ENCODE results near the gene C12orf42. TPM values are rescaled to one million over a fixed set of nuclear protein-coding genes. Genes with fewer than 3 reads are reported as not detected.

The C12orf42 gene
- total and polyA plus RNA-seq, 2 donors (not counting 1 experiment from before 2014, with no cell fraction given), result 25.6 to 138 TPM

GRCh38 chr12:103278329-103278728 lies 217.4 kb downstream of the C12orf42 start:
- Histone ChIP-seq H3K79me2 (ENCODE audit: control insufficient read depth, insufficient read depth, low read length) (no peaks in the 10 kb centered on the region), H3K4me2 (replicated peaks; ENCODE audit: low read depth, low read length, poor library complexity, severe bottlenecking) (no peak overlapping the region), H3K27me3 (replicated peaks in 1 of 4; ENCODE audit: control extremely low read depth in 1 of 4, control insufficient read depth in 3 of 4, insufficient read depth in 4 of 4, low read length in 3 of 4) (no peaks in the 10 kb centered on the region), H3K27ac (ENCODE audit: low read length in 2 of 2) (no peak overlapping the region), H4K20me1 (ENCODE audit: control insufficient read depth, insufficient read depth, low read length, poor library complexity, severe bottlenecking) (no peaks in the 10 kb centered on the region), H3K9ac (ENCODE audit: low read length) (no peak overlapping the region), H3K4me3 (ENCODE audit: control extremely low read depth in 1 of 5, extremely low read depth in 1 of 5, insufficient read depth in 1 of 5, low read depth in 2 of 5, low read length in 4 of 5) (no peak overlapping the region), H3K4me1 (ENCODE audit: control insufficient read depth in 2 of 2, insufficient read depth in 2 of 2, low read length in 2 of 2) (peaks cover 0 to 4% of the 10 kb centered on the region in 2 donors), H3K9me3 (ENCODE audit: control extremely low read depth in 1 of 3, control insufficient read depth in 2 of 3, insufficient read depth in 1 of 3, low read length in 2 of 3) (no peaks in the 10 kb centered on the region), H2AFZ (ENCODE audit: insufficient read depth, low read depth, low read length, poor library complexity, severe bottlenecking) (no peak overlapping the region), H3K36me3 (replicated peaks in 1 of 2; ENCODE audit: control extremely low read depth in 1 of 2, control insufficient read depth in 1 of 2, extremely low read depth in 1 of 2, insufficient read depth in 2 of 2, low read length in 1 of 2) (no peaks in the 10 kb centered on the region)
- Mint-ChIP-seq H3K27ac (no peak overlapping the region), H3K9me3 (ENCODE audit: insufficient read depth) (no peaks in the 10 kb centered on the region), H3K27me3 (no peaks in the 10 kb centered on the region), H3K4me1 (peaks cover 5% of the 10 kb centered on the region), H3K4me3 (no peak overlapping the region)
- intact Hi-C loops (cut with micrococcal nuclease), result no loop called here
- ChIA-PET CTCF (no interaction called here), POLR2A (no interaction called here)
- 72% methylated on average over 2 of the region's 3 CpGs for WGBS (ENCODE audit: insufficient coverage)
- DNase-seq (no peak), ATAC-seq (ENCODE audit: low read depth) (no peak)
- TF ChIP-seq EZH2 (IDR thresholded peaks at IDR 0.05; ENCODE audit: borderline replicate concordance, insufficient read depth, low read depth, low read length, poor library complexity, severe bottlenecking), result no peak
- TF ChIP-seq, protein P1, sequence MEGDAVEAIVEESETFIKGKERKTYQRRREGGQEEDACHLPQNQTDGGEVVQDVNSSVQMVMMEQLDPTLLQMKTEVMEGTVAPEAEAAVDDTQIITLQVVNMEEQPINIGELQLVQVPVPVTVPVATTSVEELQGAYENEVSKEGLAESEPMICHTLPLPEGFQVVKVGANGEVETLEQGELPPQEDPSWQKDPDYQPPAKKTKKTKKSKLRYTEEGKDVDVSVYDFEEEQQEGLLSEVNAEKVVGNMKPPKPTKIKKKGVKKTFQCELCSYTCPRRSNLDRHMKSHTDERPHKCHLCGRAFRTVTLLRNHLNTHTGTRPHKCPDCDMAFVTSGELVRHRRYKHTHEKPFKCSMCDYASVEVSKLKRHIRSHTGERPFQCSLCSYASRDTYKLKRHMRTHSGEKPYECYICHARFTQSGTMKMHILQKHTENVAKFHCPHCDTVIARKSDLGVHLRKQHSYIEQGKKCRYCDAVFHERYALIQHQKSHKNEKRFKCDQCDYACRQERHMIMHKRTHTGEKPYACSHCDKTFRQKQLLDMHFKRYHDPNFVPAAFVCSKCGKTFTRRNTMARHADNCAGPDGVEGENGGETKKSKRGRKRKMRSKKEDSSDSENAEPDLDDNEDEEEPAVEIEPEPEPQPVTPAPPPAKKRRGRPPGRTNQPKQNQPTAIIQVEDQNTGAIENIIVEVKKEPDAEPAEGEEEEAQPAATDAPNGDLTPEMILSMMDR (IDR thresholded peaks at IDR 0.05), result no peak

DNA sequence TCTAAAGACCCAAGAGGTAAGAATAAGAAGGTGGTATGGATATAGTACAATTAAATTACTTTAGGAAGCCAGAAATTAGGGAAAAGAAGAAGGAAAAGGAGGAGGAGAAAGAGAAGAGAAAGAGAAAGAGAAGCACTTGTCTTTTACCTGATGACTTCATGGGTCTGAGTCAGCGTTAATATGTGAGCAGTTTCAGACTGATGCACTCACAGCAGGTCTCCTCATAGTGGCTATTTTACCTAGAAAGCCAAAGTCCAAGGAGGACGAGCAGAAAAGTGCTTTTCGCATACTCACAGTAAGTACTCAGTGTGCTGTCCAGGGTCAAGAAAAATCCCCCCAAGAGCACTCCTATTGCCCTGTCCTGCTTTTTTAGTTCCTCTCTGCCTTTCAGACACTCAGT lies 222.1 kb downstream of the C12orf42 start:
- ATAC-seq (ENCODE audit: low read depth) (no peak), DNase-seq (no peak)
- no peaks in the 10 kb centered on the region for H3K4me1 ChIP-seq (ENCODE audit: control insufficient read depth in 2 of 2, insufficient read depth in 2 of 2, low read length in 2 of 2)
- no peaks in the 10 kb centered on the region for H4K20me1 ChIP-seq (ENCODE audit: control insufficient read depth, insufficient read depth, low read length, poor library complexity, severe bottlenecking)
- no peak overlapping the region for H3K9ac ChIP-seq (ENCODE audit: low read length)
- no peaks in the 10 kb centered on the region for H3K79me2 ChIP-seq (ENCODE audit: control insufficient read depth, insufficient read depth, low read length)
- no peaks in the 10 kb centered on the region for H3K27me3 ChIP-seq (replicated peaks in 1 of 4; ENCODE audit: control extremely low read depth in 1 of 4, control insufficient read depth in 3 of 4, insufficient read depth in 4 of 4, low read length in 3 of 4)
- peaks cover 6% of the 10 kb centered on the region for H3K4me1 Mint-ChIP-seq
- no peaks in the 10 kb centered on the region for H3K36me3 ChIP-seq (replicated peaks in 1 of 2; ENCODE audit: control extremely low read depth in 1 of 2, control insufficient read depth in 1 of 2, extremely low read depth in 1 of 2, insufficient read depth in 2 of 2, low read length in 1 of 2)
- H3K9me3 Mint-ChIP-seq (ENCODE audit: insufficient read depth), result no peaks in the 10 kb centered on the region
- no peak overlapping the region for H3K27ac ChIP-seq (ENCODE audit: low read length in 2 of 2)
- H3K4me3 Mint-ChIP-seq, result no peak overlapping the region
- H3K27me3 Mint-ChIP-seq, result no peaks in the 10 kb centered on the region
- H3K4me2 ChIP-seq (replicated peaks; ENCODE audit: low read depth, low read length, poor library complexity, severe bottlenecking), result no peak overlapping the region
- intact Hi-C loops (cut with micrococcal nuclease), result no loop called here
- H3K9me3 ChIP-seq (ENCODE audit: control extremely low read depth in 1 of 3, control insufficient read depth in 2 of 3, insufficient read depth in 1 of 3, low read length in 2 of 3), result no peaks in the 10 kb centered on the region
- 66% methylated on average over 3 of the region's 3 CpGs for WGBS (ENCODE audit: insufficient coverage)
- no peak overlapping the region for H3K4me3 ChIP-seq (ENCODE audit: control extremely low read depth in 1 of 5, extremely low read depth in 1 of 5, insufficient read depth in 1 of 5, low read depth in 2 of 5, low read length in 4 of 5)
- ChIA-PET POLR2A (no interaction called here), CTCF (no interaction called here)
- TF ChIP-seq, protein P1 (IDR thresholded peaks at IDR 0.05), result no peak
- TF ChIP-seq EZH2 (IDR thresholded peaks at IDR 0.05; ENCODE audit: borderline replicate concordance, insufficient read depth, low read depth, low read length, poor library complexity, severe bottlenecking), result no peak
- H3K27ac Mint-ChIP-seq, result no peak overlapping the region
- H2AFZ ChIP-seq (ENCODE audit: insufficient read depth, low read depth, low read length, poor library complexity, severe bottlenecking), result no peak overlapping the region
